ENCODE measurements around the gene IGSF23. TPM values are rescaled to one million over a fixed set of nuclear protein-coding genes. Genes with fewer than 3 reads are reported as not detected.
A peak's percentile ranks its signal among the peaks of the same experiment; 100 is the strongest.

Gene IGSF23
- total and polyA plus RNA-seq, 2 of the 13 experiments (the other 11 are each of a cell fraction or from before 2014, with no cell fraction given) = 2.3 to 8.8 TPM

GRCh38 chr19:44660081-44660480, 46.7 kb downstream of the IGSF23 start (continued):
- no peak for TF ChIP-seq ZNF781 (CRISPR knock-in tag; IDR thresholded peaks at IDR 0.05; ENCODE audit: borderline replicate concordance, not compliant biosample characterization)
- TF ChIP-seq ZNF644 (CRISPR knock-in tag; IDR thresholded peaks at IDR 0.05; ENCODE audit: low read depth) = no peak
- TF ChIP-seq ZNF629 (CRISPR knock-in tag; conservative IDR thresholded peaks at IDR 0.05) = peak; percentile 84
- TF ChIP-seq CREB1 (IDR thresholded peaks at IDR 0.05) = peak; percentile 39; the same call in 1 of the 2 replicates
- no peak for TF ChIP-seq CREB1 (CRISPR knock-in tag; IDR thresholded peaks at IDR 0.05)

GRCh38 chr19:44661205-44661604, 47.8 kb downstream of the IGSF23 start:
- DNase-seq (ENCODE audit: low spot score) (no peak), ATAC-seq (no peak), FAIRE-seq (no peak)
- H3K4me2 ChIP-seq (ENCODE audit: low read depth, low read length) = no peak overlapping the region
- no peak overlapping the region for H3K4me3 ChIP-seq (replicated peaks in 1 of 3; ENCODE audit: insufficient read depth in 1 of 3, low read depth in 2 of 3, low read length in 3 of 3)
- no peak overlapping the region for H3K9ac ChIP-seq (ENCODE audit: insufficient read depth, low read depth, low read length)
- H3K27ac ChIP-seq (ENCODE audit: extremely low read length, insufficient read depth, low read length) = no peak overlapping the region
- intact Hi-C loops (cut with micrococcal nuclease; ENCODE audit: unreplicated experiment) (no loop called here), in situ Hi-C loops (cut with HindIII; ENCODE audit: extremely low pct_ligation_motif_present, low pct_unique_long_range_greater_than_20kb) (no loop called here)
- H3K4me1 ChIP-seq (ENCODE audit: insufficient read depth, low read length) = no peaks in the 10 kb centered on the region
- POLR2A ChIA-PET = interaction anchor here (0.7 to 1.3 kb wide), 2 partner anchors 30 to 90 kb away, joined by 3 read pairs; no protein-coding TSS in a partner anchor
- H2AFZ ChIP-seq (ENCODE audit: low read length) = no peak overlapping the region
- 0 out of 2 replicates have a peak, but pooled peaks cover 4% of the 10 kb centered on the region for H4K20me1 ChIP-seq (ENCODE audit: insufficient read depth, low read length)
- peaks cover 40 to 69% of the 10 kb centered on the region in 2 experiments for H3K36me3 ChIP-seq (replicated peaks in 1 of 2; ENCODE audit: control insufficient read depth in 1 of 2, insufficient read depth in 2 of 2, low read length in 2 of 2)
- H3K27me3 ChIP-seq (ENCODE audit: control insufficient read depth in 1 of 2, insufficient read depth in 2 of 2, low read length in 2 of 2) = no peaks in the 10 kb centered on the region
- BruUV-seq (replicated peaks) = no TSS peak
- CTCF ChIA-PET (ENCODE audit: low intra/inter-chr PET ratio, low total read pairs) = no interaction called here
- H3K9me3 ChIP-seq (ENCODE audit: low read length) = no peaks in the 10 kb centered on the region
- 97% methylated on average over 10 of the region's 11 CpGs for WGBS (ENCODE audit: low lambda C conversion rate)
- H3K79me2 ChIP-seq (ENCODE audit: insufficient read depth, low read length) = no peaks in the 10 kb centered on the region
- TF ChIP-seq GRHL1 (CRISPR knock-in tag; conservative IDR thresholded peaks at IDR 0.05) (no peak), ZNF329 (CRISPR knock-in tag; IDR thresholded peaks at IDR 0.05; ENCODE audit: low read depth) (no peak), ZNF441 (CRISPR knock-in tag; IDR thresholded peaks at IDR 0.05; ENCODE audit: borderline replicate concordance) (no peak), HDAC2 (CRISPR knock-in tag; IDR thresholded peaks at IDR 0.05) (no peak), MAFF (IDR thresholded peaks at IDR 0.05; ENCODE audit: low read depth, low read length) (no peak), ARID5B (CRISPR knock-in tag; IDR thresholded peaks at IDR 0.05) (no peak), CERS6 (CRISPR knock-in tag; IDR thresholded peaks at IDR 0.05) (no peak), ZMYM2 (CRISPR knock-in tag; IDR thresholded peaks at IDR 0.05) (no peak), ZNF24 (IDR thresholded peaks at IDR 0.05) (no peak), POLR2A (IDR thresholded peaks at IDR 0.05; ENCODE audit: insufficient read depth in 1 of 2, low read depth in 2 of 2, low read length in 2 of 2) (0 out of 4 replicates have a peak, but pooled peaks of 1 of the 2 experiments have one; percentile 17), ZNF235 (CRISPR knock-in tag; IDR thresholded peaks at IDR 0.05; ENCODE audit: borderline replicate concordance) (no peak), POLR2AphosphoS5 (IDR thresholded peaks at IDR 0.05; ENCODE audit: low read depth, low read length) (peak; percentile 50)
